Ovary (tissue), 3 donors: ENCODE results near the gene DNAH17.

Source experiments
- EP300 ChIP-seq: sonication (generic); formaldehyde crosslinking; IDR thresholded peaks from one replicate; pipeline ENCODE4 v1.6.1; 2017; ENCODE audit warnings: antibody characterized with exemption
- POLR2A ChIP-seq: fragments of 450-650 bp; IDR thresholded peaks from one replicate; pipeline ENCODE4 v1.6.1; 2017; ENCODE audit warnings: antibody characterized with exemption, mild to moderate bottlenecking, moderate library complexity
- TF ChIP-seq, protein P1 (sequence below), 3 donors: fragments of 450-650 bp in 2 of 3; fragments of 200-600 bp in 1 of 3; IDR thresholded peaks; one replicate each; pipeline versions ENCODE4 v1.5.1 to v1.8.0; 2016 to 2022; ENCODE audit warnings: antibody characterized with exemption in 3 of 3, mild to moderate bottlenecking in 1 of 3
- donor health status: DM: no; HTN: no; CAD: no.

DNA sequence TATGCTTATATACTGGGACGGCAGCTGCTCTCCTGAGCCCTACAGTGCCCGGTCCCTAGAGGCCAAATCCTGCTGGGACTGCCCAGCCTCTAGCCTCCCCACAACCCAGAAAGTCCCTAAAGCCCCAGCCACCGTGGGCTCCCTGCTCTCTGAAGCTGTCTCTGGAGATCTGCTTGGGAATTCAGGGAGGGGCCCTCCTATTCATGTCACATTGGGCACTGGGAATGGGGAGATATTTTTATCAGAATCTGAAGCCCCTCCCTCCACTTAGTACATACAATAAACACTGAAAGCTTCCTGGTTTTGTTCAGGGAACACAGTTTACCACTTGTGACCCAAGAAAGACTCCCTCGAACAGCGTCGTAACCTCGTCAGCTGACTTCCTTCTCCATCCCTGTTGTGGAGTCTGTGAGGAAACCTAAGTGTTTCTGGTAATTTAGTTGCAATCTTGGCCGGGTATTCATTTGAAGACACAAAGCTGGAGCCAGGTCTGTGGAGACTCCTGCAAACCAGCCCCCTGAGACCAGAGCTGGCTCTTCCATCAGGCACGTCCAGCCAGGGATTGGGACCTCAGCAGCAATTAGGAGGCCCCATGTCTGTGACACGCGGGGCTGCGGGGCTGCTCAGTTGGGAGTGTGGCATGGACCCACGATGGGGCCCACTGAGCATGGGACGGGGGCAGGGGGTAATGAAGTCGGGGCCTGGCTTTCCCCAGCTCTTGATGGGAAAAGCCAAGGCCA is 160.2 kb downstream of the DNAH17 start:
- no peak for TF ChIP-seq POLR2A
- TF ChIP-seq, protein P1, sequence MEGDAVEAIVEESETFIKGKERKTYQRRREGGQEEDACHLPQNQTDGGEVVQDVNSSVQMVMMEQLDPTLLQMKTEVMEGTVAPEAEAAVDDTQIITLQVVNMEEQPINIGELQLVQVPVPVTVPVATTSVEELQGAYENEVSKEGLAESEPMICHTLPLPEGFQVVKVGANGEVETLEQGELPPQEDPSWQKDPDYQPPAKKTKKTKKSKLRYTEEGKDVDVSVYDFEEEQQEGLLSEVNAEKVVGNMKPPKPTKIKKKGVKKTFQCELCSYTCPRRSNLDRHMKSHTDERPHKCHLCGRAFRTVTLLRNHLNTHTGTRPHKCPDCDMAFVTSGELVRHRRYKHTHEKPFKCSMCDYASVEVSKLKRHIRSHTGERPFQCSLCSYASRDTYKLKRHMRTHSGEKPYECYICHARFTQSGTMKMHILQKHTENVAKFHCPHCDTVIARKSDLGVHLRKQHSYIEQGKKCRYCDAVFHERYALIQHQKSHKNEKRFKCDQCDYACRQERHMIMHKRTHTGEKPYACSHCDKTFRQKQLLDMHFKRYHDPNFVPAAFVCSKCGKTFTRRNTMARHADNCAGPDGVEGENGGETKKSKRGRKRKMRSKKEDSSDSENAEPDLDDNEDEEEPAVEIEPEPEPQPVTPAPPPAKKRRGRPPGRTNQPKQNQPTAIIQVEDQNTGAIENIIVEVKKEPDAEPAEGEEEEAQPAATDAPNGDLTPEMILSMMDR (IDR thresholded peaks at IDR 0.05), result no peak
- peak; percentile 80 for TF ChIP-seq EP300
